Left kidney (tissue), 2 donors: ENCODE data around the gene NR2F1-AS1. TPM values are rescaled to one million over a fixed set of nuclear protein-coding genes. Genes with fewer than 3 reads are reported as not detected.

Experiments
- DNase-seq: peaks from one replicate; pipeline ENCODE4 v3.0.0-alpha.2; 2013
- polyA plus RNA-seq: library from polyadenylated mRNA; unstranded; fragments of 120-200 nt; gene quantifications from one replicate; pipeline ENCODE4 v1.2.1, GENCODE V29; 2013; ENCODE audit not compliant: insufficient read length

The NR2F1-AS1 gene
- polyA plus RNA-seq, 1 donor = 59.1 TPM

- no peak for DNase-seq
These were observed 9.5 kb upstream of the NR2F1-AS1 start for GRCh38 chr5:93590493-93590892.

- no peak for DNase-seq
These were observed 8.8 kb upstream of the NR2F1-AS1 start for GRCh38 chr5:93589829-93590215.

- no peak for DNase-seq
These were observed 8.3 kb upstream of the NR2F1-AS1 start for GRCh38 chr5:93589152-93589828.

GRCh38 chr5:93588352-93589151 lies 7.5 kb upstream of the NR2F1-AS1 start:
- no peak for DNase-seq

GRCh38 chr5:93587597-93588351 lies 6.8 kb upstream of the NR2F1-AS1 start:
- no peak for DNase-seq

GRCh38 chr5:93586736-93587596 lies 5.9 kb upstream of the NR2F1-AS1 start:
- no peak for DNase-seq

GRCh38 chr5:93585767-93586385 lies 4.9 kb upstream of the NR2F1-AS1 start:
- no peak for DNase-seq

GRCh38 chr5:93585041-93585766 lies 4.2 kb upstream of the NR2F1-AS1 start:
- no peak for DNase-seq

- no peak for DNase-seq
These were observed 3.6 kb upstream of the NR2F1-AS1 start for GRCh38 chr5:93584596-93585040.

GRCh38 chr5:93583768-93584595 lies 3.0 kb upstream of the NR2F1-AS1 start:
- DNase-seq = no peak

- no peak for DNase-seq
These were observed 2.4 kb upstream of the NR2F1-AS1 start for GRCh38 chr5:93583439-93583767.

- peak; percentile 97 for DNase-seq
These were observed 1.8 kb upstream of the NR2F1-AS1 start, which contains the start of gene NR2F1 for GRCh38 chr5:93582677-93583438. Gene NR2F1 (plus strand): TSS chr5:93583222. CDS start chr5:93585024, 1,802 bp downstream.

GRCh38 chr5:93582167-93582462 lies 1.1 kb upstream of the NR2F1-AS1 start:
- DNase-seq = no peak

GRCh38 chr5:93580063-93580926 lies 724 bp downstream of the NR2F1-AS1 start:
- DNase-seq = peak; percentile 30

- DNase-seq = peak; percentile 59
These were observed 1.3 kb downstream of the NR2F1-AS1 start for GRCh38 chr5:93579692-93580062.

GRCh38 chr5:93578813-93579691 lies 2.0 kb downstream of the NR2F1-AS1 start:
- peak; percentile 73 for DNase-seq
